H1 (cell line): ENCODE measurements around the gene CKAP5. TPM values are rescaled to one million over a fixed set of nuclear protein-coding genes. Genes with fewer than 3 reads are reported as not detected.

Source experiments
- CTCF ChIA-PET: fragments of 300-600 bp; sonication (Branson Sonifier 250); formaldehyde crosslinking; loops from one replicate; lab custom pipeline; 2021; ENCODE audit not compliant: partially characterized antibody; lab: Charles Lee
- POLR2A ChIA-PET: fragments of 300-600 bp; sonication (Branson Sonifier 250); formaldehyde crosslinking; loops from one replicate; lab custom pipeline; 2021; ENCODE audit warnings: inconsistent platforms; ENCODE audit not compliant: partially characterized antibody; lab: Charles Lee
- DNase-seq, 2 experiments: peaks; one replicate each; pipeline versions ENCODE4 v3.0.0 to v3.0.0-alpha.2; 2010 to 2022; ENCODE audit warnings: low spot score in 2 of 2, low read depth in 1 of 2, mixed read lengths in 1 of 2
- FAIRE-seq: peaks from 2 replicates; lab custom pipeline; 2011; peaks lifted over from hg19 to GRCh38; lab: Jason Lieb, UNC
- H2AFZ ChIP-seq: 2 replicates; pipeline ENCODE4 v1.8.1; 2012; ENCODE audit warnings: low read length, inconsistent platforms
- H2AK5ac ChIP-seq: 2 replicates; pipeline ENCODE4 v1.6.1; 2013; ENCODE audit warnings: low read depth, low read length
- H2BK120ac ChIP-seq: replicated peaks from 2 replicates; pipeline ENCODE3; 2013; ENCODE audit warnings: low read depth, low read length, inconsistent platforms
- H2BK12ac ChIP-seq: 2 replicates; pipeline ENCODE4 v1.6.1; 2013; ENCODE audit warnings: low read depth, low read length
- H2BK15ac ChIP-seq: 2 replicates; pipeline ENCODE4 v1.6.1; 2013; ENCODE audit warnings: low read length
- H2BK20ac ChIP-seq: 2 replicates; pipeline ENCODE4 v1.6.1; 2013; ENCODE audit warnings: low read length
- H2BK5ac ChIP-seq: 2 replicates; pipeline ENCODE4 v1.6.1; 2013; ENCODE audit warnings: low read depth, low read length
- H3K14ac ChIP-seq: 2 replicates; pipeline ENCODE4 v1.6.1; 2013; ENCODE audit warnings: inconsistent platforms; ENCODE audit not compliant: insufficient read length
- H3K18ac ChIP-seq: 2 replicates; pipeline ENCODE4 v1.6.1; 2013; ENCODE audit warnings: low read length; ENCODE audit errors: extremely low read depth
- H3K23ac ChIP-seq: 2 replicates; pipeline ENCODE4 v1.6.1; 2013; ENCODE audit warnings: inconsistent platforms; ENCODE audit not compliant: insufficient read length
- H3K23me2 ChIP-seq: 2 replicates; pipeline ENCODE4 v1.6.1; 2013; ENCODE audit warnings: low read depth, low read length
- H3K27ac ChIP-seq: 2 replicates; pipeline ENCODE4 v1.6.1; 2011; ENCODE audit warnings: low read depth, low read length, inconsistent platforms
- H3K27me3 ChIP-seq, 4 experiments: replicated peaks in 1 of 4; 1 replicate in 1 of 4; 2 replicates in 3 of 4; pipeline versions ENCODE4 v1.6.1 to v1.8.1; 2011 to 2013; ENCODE audit warnings: low read length in 3 of 4, mild to moderate bottlenecking in 3 of 4, inconsistent platforms in 2 of 4, mixed read lengths in 2 of 4, moderate library complexity in 1 of 4; ENCODE audit not compliant: control insufficient read depth in 3 of 4, insufficient read depth in 3 of 4; ENCODE audit errors: extremely low read depth in 1 of 4
- H3K36me3 ChIP-seq, 4 experiments: 2 replicates each; pipeline versions ENCODE4 v1.6.1 to v1.8.1; 2011 to 2013; ENCODE audit warnings: mild to moderate bottlenecking in 4 of 4, low read length in 3 of 4, moderate library complexity in 2 of 4, control low read depth in 1 of 4, inconsistent platforms in 1 of 4; ENCODE audit not compliant: insufficient read depth in 4 of 4, control insufficient read depth in 2 of 4
- H3K4ac ChIP-seq: replicated peaks from 2 replicates; pipeline ENCODE3; 2013; ENCODE audit warnings: low read length, low read depth, mixed read lengths, inconsistent platforms; ENCODE audit not compliant: insufficient read length
- H3K4me1 ChIP-seq, 4 experiments: replicated peaks in 1 of 4; 1 replicate in 1 of 4; 2 replicates in 3 of 4; pipeline versions ENCODE4 v1.6.1 to v1.8.1; 2011 to 2013; ENCODE audit warnings: low read length in 3 of 4, inconsistent platforms in 2 of 4, mixed read lengths in 1 of 4; ENCODE audit not compliant: insufficient read depth in 4 of 4, control insufficient read depth in 3 of 4
- H3K4me2 ChIP-seq, 2 experiments: 2 replicates each; pipeline versions ENCODE4 v1.6.1 to v1.8.1; 2011 to 2013; ENCODE audit warnings: low read depth in 2 of 2, low read length in 2 of 2, control low read depth in 1 of 2, inconsistent platforms in 1 of 2, mild to moderate bottlenecking in 1 of 2; ENCODE audit not compliant: insufficient read depth in 1 of 2
- H3K4me3 ChIP-seq, 4 experiments: fragments of 200-600, 300-600 bp in 1 of 4; sonication (generic), shearing (Covaris generic), sonication (Bioruptor Twin) in 1 of 4; 2 replicates each; pipeline versions ENCODE4 v1.5.1 to v1.8.1; 2011 to 2016; ENCODE audit warnings: low read length in 4 of 4, low read depth in 3 of 4, control low read depth in 2 of 4, inconsistent platforms in 2 of 4, mild to moderate bottlenecking in 2 of 4, mixed read lengths in 1 of 4, moderate library complexity in 1 of 4; ENCODE audit not compliant: insufficient read depth in 2 of 4; ENCODE audit errors: extremely low read depth in 1 of 4
- H3K56ac ChIP-seq: replicated peaks from 2 replicates; pipeline ENCODE3; 2013; ENCODE audit warnings: low read depth, mild to moderate bottlenecking, mixed read lengths, low read length, inconsistent platforms; ENCODE audit not compliant: insufficient read length
- H3K79me1 ChIP-seq: 2 replicates; pipeline ENCODE4 v1.6.1; 2013; ENCODE audit warnings: low read depth, low read length, control low read depth
- H3K79me2 ChIP-seq, 2 experiments: 2 replicates each; pipeline versions ENCODE4 v1.6.1 to v1.8.1; 2012 to 2013; ENCODE audit warnings: low read length in 2 of 2, mild to moderate bottlenecking in 2 of 2, inconsistent platforms in 1 of 2; ENCODE audit not compliant: insufficient read depth in 2 of 2, control insufficient read depth in 1 of 2
- H3K9ac ChIP-seq, 4 experiments: replicated peaks in 1 of 4; 1 replicate in 1 of 4; 2 replicates in 3 of 4; pipeline versions ENCODE4 v1.6.1 to v1.8.1; 2011 to 2013; ENCODE audit warnings: low read depth in 3 of 4, low read length in 3 of 4, control low read depth in 2 of 4, mild to moderate bottlenecking in 2 of 4, moderate library complexity in 2 of 4, inconsistent platforms in 1 of 4; ENCODE audit errors: extremely low read depth in 1 of 4
- H3K9me3 ChIP-seq, 2 experiments: 2 replicates each; pipeline versions ENCODE4 v1.6.1 to v1.8.1; 2012 to 2013; ENCODE audit warnings: mild to moderate bottlenecking in 2 of 2, moderate library complexity in 2 of 2, control low read depth in 1 of 2, inconsistent platforms in 1 of 2, low read depth in 1 of 2, low read length in 1 of 2, mixed read lengths in 1 of 2; ENCODE audit not compliant: insufficient read depth in 2 of 2
- H4K20me1 ChIP-seq, 2 experiments: replicated peaks in 1 of 2; 2 replicates each; pipeline versions ENCODE3 to v1.8.1; 2011 to 2013; ENCODE audit warnings: inconsistent platforms in 2 of 2, low read length in 2 of 2, mild to moderate bottlenecking in 1 of 2; ENCODE audit not compliant: insufficient read depth in 2 of 2, control insufficient read depth in 1 of 2
- H4K5ac ChIP-seq: 2 replicates; pipeline ENCODE4 v1.6.1; 2013; ENCODE audit warnings: low read length, low read depth, mixed read lengths, inconsistent platforms; ENCODE audit not compliant: insufficient read length
- H4K8ac ChIP-seq: 2 replicates; pipeline ENCODE4 v1.8.0; 2013; ENCODE audit warnings: mild to moderate bottlenecking, moderate library complexity, low read length, inconsistent platforms; ENCODE audit not compliant: insufficient read depth; ENCODE audit errors: extremely low read depth
- H4K91ac ChIP-seq: replicated peaks from 2 replicates; pipeline ENCODE3; 2013; ENCODE audit warnings: low read length, mixed read lengths, inconsistent platforms; ENCODE audit not compliant: insufficient read length
- EP300 ChIP-seq, 2 experiments: IDR thresholded peaks; 1 replicate in 1 of 2; 2 replicates in 1 of 2; pipeline ENCODE4 v1.6.1; 2011 to 2012; ENCODE audit warnings: low read depth in 2 of 2, low read length in 2 of 2, mild to moderate bottlenecking in 2 of 2, borderline replicate concordance in 1 of 2, inconsistent platforms in 1 of 2, moderate library complexity in 1 of 2
- HDAC6 ChIP-seq: IDR thresholded peaks from one replicate; pipeline ENCODE4 v1.7.1; 2012; ENCODE audit warnings: low read depth, mild to moderate bottlenecking, inconsistent platforms, low read length, moderate library complexity
- JUND ChIP-seq: IDR thresholded peaks from 2 replicates; pipeline ENCODE4 v1.6.1; 2011; ENCODE audit warnings: mild to moderate bottlenecking, improper control_type of control experiment, low read length
- KDM5A ChIP-seq: fragments of 200-600 bp; IDR thresholded peaks from 2 replicates; pipeline ENCODE4 v1.7.1; 2012; ENCODE audit warnings: mild to moderate bottlenecking, low read length, inconsistent platforms, mixed read lengths
- RAD21 ChIP-seq, 2 experiments: IDR thresholded peaks in 1 of 2; conservative IDR thresholded peaks in 1 of 2; 2 replicates each; pipeline ENCODE4 v1.6.1; 2011; ENCODE audit warnings: low read depth in 2 of 2, low read length in 2 of 2, improper control_type of control experiment in 1 of 2, inconsistent platforms in 1 of 2, mild to moderate bottlenecking in 1 of 2, moderate library complexity in 1 of 2
- SUZ12 ChIP-seq: fragments of 200-600 bp; sonication (generic); IDR thresholded peaks from 2 replicates; pipeline ENCODE4 v1.6.1; 2012; ENCODE audit warnings: mild to moderate bottlenecking, inconsistent platforms, low read length, moderate library complexity, mixed read lengths
- WGBS, 2 experiments: shearing (Covaris generic) in 1 of 2; methylation state at CpG; one replicate each; pipeline versions ENCODE4 v1.1.6 to v1.1.7; 2013 to 2015; ENCODE audit warnings: low lambda C conversion rate in 2 of 2, mixed read lengths in 2 of 2, inconsistent platforms in 1 of 2, low coverage in 1 of 2, missing lambda C conversion rate in 1 of 2; ENCODE audit not compliant: insufficient replicate concordance in 2 of 2, insufficient coverage in 1 of 2, insufficient read length in 1 of 2; ENCODE audit errors: extremely low coverage in 1 of 2, missing lambda C conversion rate in 1 of 2; 5-methylcytosine and 5-hydroxymethylcytosine counted together
- polyA plus RNA-seq, 7 experiments: library from polyadenylated mRNA; depleted of rRNA in 3 of 7; stranded (reverse) in 5 of 7; unstranded in 2 of 7; fragments of >200 nt in 5 of 7; fragments of 200-250 nt in 2 of 7; gene quantifications; 1 replicate in 5 of 7; 2 replicates in 1 of 7; 4 replicates in 1 of 7; pipeline versions ENCODE4 v1.2.1 to v1.2.3, GENCODE V29; 2011 to 2013; ENCODE audit warnings: missing spikeins in 2 of 7, mixed read lengths in 2 of 7
- total RNA-seq: library from RNA; stranded (reverse); fragmentation: NEBNext Ultra II Directional; extraction: Animal tissue kit (Norgen Biotek cat#: 25700); gene quantifications from 2 replicates; pipeline ENCODE4 v1.2.1, GENCODE V29; 2021
- TF ChIP-seq, protein P1 (sequence below): IDR thresholded peaks from 2 replicates; pipeline ENCODE4 v1.6.1; 2012; ENCODE audit warnings: low read length, inconsistent platforms

CKAP5 gene
- total and polyA plus RNA-seq, 2 of the 8 experiments (the other 6 are each of a cell fraction or from before 2014, with no cell fraction given): 64.8 to 185 TPM

DNA sequence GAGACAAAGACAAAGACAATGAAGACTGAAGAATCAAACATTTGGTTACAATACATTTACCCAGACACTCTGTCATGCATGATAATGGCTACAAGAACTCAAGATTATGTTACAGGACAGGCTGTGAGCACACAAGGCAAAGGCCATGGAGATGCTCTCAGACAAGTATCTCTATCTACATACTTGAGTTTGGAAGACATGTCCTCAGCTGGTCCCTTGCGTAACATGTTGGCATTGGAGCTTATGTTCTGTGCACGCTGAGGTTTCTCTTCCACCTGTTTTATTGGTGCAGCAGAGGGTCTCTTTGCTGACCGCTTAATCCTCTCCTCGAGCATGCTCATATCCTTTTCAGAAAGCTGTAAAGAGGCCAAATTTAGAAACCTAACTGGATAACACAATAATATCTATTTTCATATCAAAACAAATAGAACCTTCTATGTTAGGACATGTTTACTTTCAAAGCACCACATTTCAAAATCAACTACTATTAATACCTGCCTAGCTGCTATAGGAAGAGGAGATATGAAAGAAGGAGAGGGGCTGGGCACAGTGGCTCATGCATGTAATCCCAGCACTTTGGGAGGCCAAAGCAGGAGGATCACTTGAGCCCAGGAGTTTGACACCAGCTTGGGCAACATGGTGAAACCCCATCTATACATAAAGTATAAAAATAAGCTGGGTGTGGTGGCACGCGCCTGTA is 85.5 kb downstream of the CKAP5 start:
- Histone ChIP-seq H3K18ac (no peak overlapping the region), H2BK20ac (no peak overlapping the region), H4K91ac (no peak overlapping the region), H3K4ac (no peak overlapping the region), H2BK15ac (no peak overlapping the region), H3K23ac (no peak overlapping the region), H3K14ac (no peak overlapping the region), H3K79me1 (no peaks in the 10 kb centered on the region), H3K27me3 (no peaks in the 10 kb centered on the region; a peak in 1 of 7 replicates), H2AK5ac (no peak overlapping the region), H2BK12ac (no peak overlapping the region), H2AFZ (no peak overlapping the region)
- ChIA-PET POLR2A (no interaction called here), CTCF (interaction anchor here (0.6 kb wide), 2 partner anchors 12 to 49 kb away, joined by 3 to 5 read pairs; no protein-coding TSS in a partner anchor)
- 96% methylated on average over 6 of the region's 6 CpGs; no CpG with 5 or more reads in 1 of the 2 experiments for WGBS, 2 experiments
- TF ChIP-seq SUZ12 (no peak), RAD21 (IDR thresholded peaks at IDR 0.05 in 1 of 2, conservative IDR thresholded peaks at IDR 0.05 in 1 of 2; ENCODE audit: low read depth in 2 of 2, low read length in 2 of 2) (no peak), EP300 (IDR thresholded peaks at IDR 0.05; ENCODE audit: borderline replicate concordance in 1 of 2, low read depth in 2 of 2, low read length in 2 of 2) (no peak), KDM5A (no peak), HDAC6 (no peak), JUND (no peak)
- TF ChIP-seq, protein P1, sequence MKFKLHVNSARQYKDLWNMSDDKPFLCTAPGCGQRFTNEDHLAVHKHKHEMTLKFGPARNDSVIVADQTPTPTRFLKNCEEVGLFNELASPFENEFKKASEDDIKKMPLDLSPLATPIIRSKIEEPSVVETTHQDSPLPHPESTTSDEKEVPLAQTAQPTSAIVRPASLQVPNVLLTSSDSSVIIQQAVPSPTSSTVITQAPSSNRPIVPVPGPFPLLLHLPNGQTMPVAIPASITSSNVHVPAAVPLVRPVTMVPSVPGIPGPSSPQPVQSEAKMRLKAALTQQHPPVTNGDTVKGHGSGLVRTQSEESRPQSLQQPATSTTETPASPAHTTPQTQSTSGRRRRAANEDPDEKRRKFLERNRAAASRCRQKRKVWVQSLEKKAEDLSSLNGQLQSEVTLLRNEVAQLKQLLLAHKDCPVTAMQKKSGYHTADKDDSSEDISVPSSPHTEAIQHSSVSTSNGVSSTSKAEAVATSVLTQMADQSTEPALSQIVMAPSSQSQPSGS: no peak
- TF ChIP-seq, all 59 proteins: peak for 0
- Histone ChIP-seq H3K27ac (no peak overlapping the region), H3K9me3 (no peaks in the 10 kb centered on the region), H3K56ac (no peak overlapping the region), H4K20me1 (peaks cover 0 to 2% of the 10 kb centered on the region in 2 experiments), H2BK5ac (no peak overlapping the region), H3K79me2 (no peaks in the 10 kb centered on the region), H4K8ac (no peak overlapping the region), H3K4me1 (no peaks in the 10 kb centered on the region), H3K9ac (no peak overlapping the region), H3K4me3 (no peak overlapping the region), H3K36me3 (peaks cover 22 to 82% (median 68%) of the 10 kb centered on the region in 4 experiments), H3K4me2 (no peak overlapping the region), H2BK120ac (no peak overlapping the region), H4K5ac (no peak overlapping the region), H3K23me2 (no peaks in the 10 kb centered on the region)
- no peak for DNase-seq
- no peak for FAIRE-seq
